WTC11 (cell line): ENCODE measurements around the gene PAM16. TPM values are rescaled to one million over a fixed set of nuclear protein-coding genes. Genes with fewer than 3 reads are reported as not detected.
A peak's percentile ranks its signal among the peaks of the same experiment; 100 is the strongest.

ENCODE experiments used
- ATAC-seq: fragments of 200-7000 bp; cut with Tn5 transposase; 2 replicates; pipeline ENCODE4 v1.10.0; 2021; ENCODE audit warnings: mild to moderate bottlenecking, moderate library complexity
- CTCF ChIA-PET: fragments of 300-600 bp; sonication (Branson Sonifier 250); formaldehyde crosslinking; loops from one replicate; lab custom pipeline; 2021; ENCODE audit warnings: antibody characterized with exemption; lab: Charles Lee
- POLR2A ChIA-PET: fragments of 350-600 bp; sonication (Branson Sonifier 250); formaldehyde crosslinking; loops from one replicate; lab custom pipeline; 2021; ENCODE audit warnings: antibody characterized with exemption; lab: Charles Lee
- DNase-seq: peaks from one replicate; pipeline ENCODE4 v3.0.0; 2021; ENCODE audit warnings: low spot score
- H3K27ac Mint-ChIP-seq: 2 replicates; pipeline ENCODE4 v1.8.0; 2021; ENCODE audit warnings: mixed read lengths
- H3K27me3 Mint-ChIP-seq: 2 replicates; pipeline ENCODE4 v1.8.0; 2021; ENCODE audit warnings: low read depth, mild to moderate bottlenecking, moderate library complexity, mixed read lengths
- H3K36me3 Mint-ChIP-seq: 2 replicates; pipeline ENCODE4 v1.8.0; 2021; ENCODE audit warnings: mixed read lengths
- H3K4me1 Mint-ChIP-seq: 2 replicates; pipeline ENCODE4 v1.8.0; 2022; ENCODE audit warnings: mixed read lengths
- H3K4me3 Mint-ChIP-seq: 2 replicates; pipeline ENCODE4 v1.8.0; 2021; ENCODE audit warnings: mild to moderate bottlenecking, moderate library complexity, mixed read lengths
- H3K9me3 Mint-ChIP-seq: 2 replicates; pipeline ENCODE4 v1.8.0; 2021; ENCODE audit warnings: mixed read lengths
- ATF1 ChIP-seq: sonication (generic); formaldehyde crosslinking; IDR thresholded peaks from 2 replicates; pipeline ENCODE4 v1.8.1; 2023; ENCODE audit warnings: mild to moderate bottlenecking, moderate library complexity, missing genetic modification reagents
- CBFB ChIP-seq: sonication (generic); formaldehyde crosslinking; IDR thresholded peaks from 2 replicates; pipeline ENCODE4 v1.8.1; 2022; ENCODE audit warnings: mild to moderate bottlenecking, low read depth, missing genetic modification reagents
- ETV6 ChIP-seq: sonication (generic); formaldehyde crosslinking; IDR thresholded peaks from 2 replicates; pipeline ENCODE4 v1.8.1; 2022; ENCODE audit warnings: mild to moderate bottlenecking, missing genetic modification reagents
- FOXK1 ChIP-seq: sonication (generic); formaldehyde crosslinking; IDR thresholded peaks from 2 replicates; pipeline ENCODE4 v1.8.0; 2022; ENCODE audit warnings: mild to moderate bottlenecking, moderate library complexity, missing genetic modification reagents
- FOXP1 ChIP-seq: sonication (generic); formaldehyde crosslinking; IDR thresholded peaks from 2 replicates; pipeline ENCODE4 v1.8.0; 2022; ENCODE audit warnings: missing genetic modification reagents, mild to moderate bottlenecking, moderate library complexity, borderline replicate concordance
- GABPB1 ChIP-seq: sonication (generic); formaldehyde crosslinking; IDR thresholded peaks from 2 replicates; pipeline ENCODE4 v1.8.1; 2023; ENCODE audit warnings: mild to moderate bottlenecking, missing genetic modification reagents
- GRHL2 ChIP-seq: fragments of 250-450 bp; sonication (Bioruptor Pico); IDR thresholded peaks from 2 replicates; pipeline ENCODE4 v1.8.0; 2022; ENCODE audit warnings: mild to moderate bottlenecking, moderate library complexity; ENCODE audit not compliant: insufficient replicate concordance, severe bottlenecking
- HMGXB4 ChIP-seq: sonication (generic); formaldehyde crosslinking; IDR thresholded peaks from 2 replicates; pipeline ENCODE4 v1.8.1; 2023; ENCODE audit warnings: mild to moderate bottlenecking, moderate library complexity, missing genetic modification reagents
- JUN ChIP-seq: sonication (generic); formaldehyde crosslinking; IDR thresholded peaks from 2 replicates; pipeline ENCODE4 v1.8.0; 2023; ENCODE audit warnings: mild to moderate bottlenecking, missing genetic modification reagents
- KAT7 ChIP-seq: sonication (generic); formaldehyde crosslinking; IDR thresholded peaks from 2 replicates; pipeline ENCODE4 v1.8.1; 2023; ENCODE audit warnings: missing genetic modification reagents, mild to moderate bottlenecking, borderline replicate concordance
- MXD4 ChIP-seq: fragments of 250-450 bp; sonication (Bioruptor Pico); IDR thresholded peaks from 2 replicates; pipeline ENCODE4 v1.8.0; 2021; ENCODE audit warnings: mild to moderate bottlenecking, moderate library complexity, borderline replicate concordance
- NFE2L1 ChIP-seq: sonication (generic); formaldehyde crosslinking; IDR thresholded peaks from 2 replicates; pipeline ENCODE4 v1.8.1; 2023; ENCODE audit warnings: missing genetic modification reagents
- NFYB ChIP-seq: sonication (generic); formaldehyde crosslinking; conservative IDR thresholded peaks from 2 replicates; pipeline ENCODE4 v1.8.0; 2022; ENCODE audit warnings: low read depth, missing genetic modification reagents
- NR1H2 ChIP-seq: sonication (generic); formaldehyde crosslinking; IDR thresholded peaks from 2 replicates; pipeline ENCODE4 v1.9.0; 2021; ENCODE audit warnings: mild to moderate bottlenecking, moderate library complexity, missing genetic modification reagents
- PRDM15 ChIP-seq: sonication (generic); formaldehyde crosslinking; IDR thresholded peaks from 2 replicates; pipeline ENCODE4 v1.8.0; 2022; ENCODE audit warnings: missing genetic modification reagents
- RELA ChIP-seq: sonication (generic); formaldehyde crosslinking; IDR thresholded peaks from 2 replicates; pipeline ENCODE4 v1.8.1; 2022; ENCODE audit warnings: missing genetic modification reagents, mild to moderate bottlenecking, borderline replicate concordance
- SMAD3 ChIP-seq: sonication (generic); formaldehyde crosslinking; IDR thresholded peaks from 2 replicates; pipeline ENCODE4 v1.8.0; 2022; ENCODE audit warnings: missing genetic modification reagents, mild to moderate bottlenecking, borderline replicate concordance
- SP1 ChIP-seq: sonication (generic); formaldehyde crosslinking; conservative IDR thresholded peaks from 2 replicates; pipeline ENCODE4 v1.8.1; 2022; ENCODE audit warnings: missing genetic modification reagents
- ZBTB21 ChIP-seq: sonication (generic); formaldehyde crosslinking; IDR thresholded peaks from 2 replicates; pipeline ENCODE4 v1.8.1; 2023; ENCODE audit warnings: mild to moderate bottlenecking, missing genetic modification reagents, borderline replicate concordance
- ZMAT4 ChIP-seq: fragments of 250-450 bp; sonication (Bioruptor Pico); IDR thresholded peaks from 2 replicates; pipeline ENCODE4 v1.9.0; 2021; ENCODE audit warnings: mild to moderate bottlenecking
- total RNA-seq: library from RNA; stranded (reverse); gene quantifications from 3 replicates; pipeline ENCODE4 v1.2.3, GENCODE V29; 2021
- TF ChIP-seq, protein P1 (sequence below): sonication (generic); formaldehyde crosslinking; IDR thresholded peaks from 2 replicates; pipeline ENCODE4 v1.8.0; 2022; ENCODE audit warnings: mild to moderate bottlenecking, missing genetic modification reagents
- TF ChIP-seq, protein P2 (sequence below): sonication (generic); formaldehyde crosslinking; IDR thresholded peaks from 2 replicates; pipeline ENCODE4 v1.8.1; 2022; ENCODE audit warnings: mild to moderate bottlenecking, moderate library complexity, missing genetic modification reagents
- TF ChIP-seq, protein P3 (sequence below): sonication (generic); formaldehyde crosslinking; IDR thresholded peaks from 2 replicates; pipeline ENCODE4 v1.8.0; 2022; ENCODE audit warnings: mild to moderate bottlenecking, missing genetic modification reagents
- TF ChIP-seq, protein P4 (sequence below): fragments of 250-450 bp; sonication (Bioruptor Pico); IDR thresholded peaks from 2 replicates; pipeline ENCODE4 v1.9.0; 2021; ENCODE audit warnings: moderate library complexity, mild to moderate bottlenecking, inconsistent platforms, borderline replicate concordance

The PAM16 gene
- total RNA-seq, 1 experiment from 2014 or later = 88.9 TPM

- Mint-ChIP-seq H3K9me3 (no peaks in the 10 kb centered on the region), H3K36me3 (no peaks in the 10 kb centered on the region), H3K4me3 (peak overlapping the region; percentile 57), H3K27ac (peak overlapping the region; percentile 74), H3K27me3 (no peaks in the 10 kb centered on the region), H3K4me1 (peaks cover 28% of the 10 kb centered on the region)
- CTCF ChIA-PET = interaction anchor here (0.6 to 9.3 kb wide), 28 partner anchors 10 to 345 kb away, joined by 3 to 185 read pairs (median 6); partner anchors contain the start of genes GLIS2, PAM16 and TFAP4
- POLR2A ChIA-PET = interaction anchor here (0.6 to 2.6 kb wide), 10 partner anchors 12 to 74 kb away, joined by 3 to 14 read pairs (median 4); partner anchors contain the start of genes GLIS2, PAM16 and TFAP4
- peak; percentile 89 for DNase-seq
- peak; percentile 76 for ATAC-seq
- TF ChIP-seq RELA = 0 out of 2 replicates have a peak, but pooled peaks have one; percentile 32
- TF ChIP-seq FOXK1 = peak; percentile 67
- TF ChIP-seq GABPB1 (CRISPR knock-in tag) = peak; percentile 35; the same call in 1 of the 2 replicates
- TF ChIP-seq, protein P1, sequence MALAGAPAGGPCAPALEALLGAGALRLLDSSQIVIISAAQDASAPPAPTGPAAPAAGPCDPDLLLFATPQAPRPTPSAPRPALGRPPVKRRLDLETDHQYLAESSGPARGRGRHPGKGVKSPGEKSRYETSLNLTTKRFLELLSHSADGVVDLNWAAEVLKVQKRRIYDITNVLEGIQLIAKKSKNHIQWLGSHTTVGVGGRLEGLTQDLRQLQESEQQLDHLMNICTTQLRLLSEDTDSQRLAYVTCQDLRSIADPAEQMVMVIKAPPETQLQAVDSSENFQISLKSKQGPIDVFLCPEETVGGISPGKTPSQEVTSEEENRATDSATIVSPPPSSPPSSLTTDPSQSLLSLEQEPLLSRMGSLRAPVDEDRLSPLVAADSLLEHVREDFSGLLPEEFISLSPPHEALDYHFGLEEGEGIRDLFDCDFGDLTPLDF (CRISPR knock-in tag) = no peak
- TF ChIP-seq, protein P2, sequence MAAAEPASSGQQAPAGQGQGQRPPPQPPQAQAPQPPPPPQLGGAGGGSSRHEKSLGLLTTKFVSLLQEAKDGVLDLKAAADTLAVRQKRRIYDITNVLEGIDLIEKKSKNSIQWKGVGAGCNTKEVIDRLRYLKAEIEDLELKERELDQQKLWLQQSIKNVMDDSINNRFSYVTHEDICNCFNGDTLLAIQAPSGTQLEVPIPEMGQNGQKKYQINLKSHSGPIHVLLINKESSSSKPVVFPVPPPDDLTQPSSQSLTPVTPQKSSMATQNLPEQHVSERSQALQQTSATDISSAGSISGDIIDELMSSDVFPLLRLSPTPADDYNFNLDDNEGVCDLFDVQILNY (CRISPR knock-in tag) = 0 out of 2 replicates have a peak, but pooled peaks have one; percentile 32
- peak; percentile 88; the same call in 1 of the 2 replicates for TF ChIP-seq HMGXB4
- TF ChIP-seq SP1 (CRISPR knock-in tag) = peak; percentile 47; the same call in 1 of the 2 replicates
- TF ChIP-seq NFYB (CRISPR knock-in tag) = no peak
- peak; percentile 26; the same call in 1 of the 2 replicates for TF ChIP-seq ETV6 (CRISPR knock-in tag)
- no peak for TF ChIP-seq JUN (CRISPR knock-in tag)
- TF ChIP-seq, protein P3, sequence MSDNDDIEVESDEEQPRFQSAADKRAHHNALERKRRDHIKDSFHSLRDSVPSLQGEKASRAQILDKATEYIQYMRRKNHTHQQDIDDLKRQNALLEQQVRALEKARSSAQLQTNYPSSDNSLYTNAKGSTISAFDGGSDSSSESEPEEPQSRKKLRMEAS (CRISPR knock-in tag) = peak; percentile 60; the same call in 1 of the 2 replicates
- TF ChIP-seq, protein P4, sequence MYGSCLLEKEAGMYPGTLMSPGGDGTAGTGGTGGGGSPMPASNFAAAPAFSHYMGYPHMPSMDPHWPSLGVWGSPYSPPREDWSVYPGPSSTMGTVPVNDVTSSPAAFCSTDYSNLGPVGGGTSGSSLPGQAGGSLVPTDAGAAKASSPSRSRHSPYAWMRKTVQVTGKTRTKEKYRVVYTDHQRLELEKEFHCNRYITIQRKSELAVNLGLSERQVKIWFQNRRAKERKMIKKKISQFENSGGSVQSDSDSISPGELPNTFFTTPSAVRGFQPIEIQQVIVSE (CRISPR knock-in tag) = no peak
- TF ChIP-seq ZBTB21 = peak; percentile 48; the same call in 1 of the 2 replicates
These were observed 22.9 kb downstream of the PAM16 start for GRCh38 chr16:4328046-4328781.

- CTCF ChIA-PET = interaction anchor here (0.6 to 9.3 kb wide), 26 partner anchors 10 to 345 kb away, joined by 3 to 185 read pairs (median 7); partner anchors contain the start of genes GLIS2, PAM16 and TFAP4
- no peak for TF ChIP-seq PRDM15 (CRISPR knock-in tag)
- TF ChIP-seq GRHL2 = no peak
- no peak for TF ChIP-seq MXD4 (CRISPR knock-in tag)
- no peak for TF ChIP-seq NFE2L1 (CRISPR knock-in tag)
- no peak for TF ChIP-seq FOXP1 (CRISPR knock-in tag)
- no peak for TF ChIP-seq ATF1
- no peak for TF ChIP-seq CBFB
- TF ChIP-seq SMAD3 = no peak
- TF ChIP-seq KAT7 (CRISPR knock-in tag) = no peak
- TF ChIP-seq NR1H2 = no peak
- no peak for TF ChIP-seq ZMAT4 (CRISPR knock-in tag)
These were observed 23.6 kb downstream of the PAM16 start for GRCh38 chr16:4327386-4328045.

More at GRCh38 chr16:4327386-4328045, 23.6 kb downstream of the PAM16 start:
- Mint-ChIP-seq H3K9me3 (no peaks in the 10 kb centered on the region), H3K4me1 (peaks cover 28% of the 10 kb centered on the region), H3K36me3 (no peaks in the 10 kb centered on the region), H3K27me3 (no peaks in the 10 kb centered on the region), H3K27ac (no peak overlapping the region), H3K4me3 (peak overlapping the region; percentile 57)
- POLR2A ChIA-PET = interaction anchor here (0.8 to 2.6 kb wide), 8 partner anchors 11 to 73 kb away, joined by 3 to 14 read pairs (median 6); partner anchors contain the start of genes GLIS2 and TFAP4
- peak; percentile 3 for ATAC-seq
- no peak for DNase-seq
